ENCODE results near the gene PTGIR.

DNA sequence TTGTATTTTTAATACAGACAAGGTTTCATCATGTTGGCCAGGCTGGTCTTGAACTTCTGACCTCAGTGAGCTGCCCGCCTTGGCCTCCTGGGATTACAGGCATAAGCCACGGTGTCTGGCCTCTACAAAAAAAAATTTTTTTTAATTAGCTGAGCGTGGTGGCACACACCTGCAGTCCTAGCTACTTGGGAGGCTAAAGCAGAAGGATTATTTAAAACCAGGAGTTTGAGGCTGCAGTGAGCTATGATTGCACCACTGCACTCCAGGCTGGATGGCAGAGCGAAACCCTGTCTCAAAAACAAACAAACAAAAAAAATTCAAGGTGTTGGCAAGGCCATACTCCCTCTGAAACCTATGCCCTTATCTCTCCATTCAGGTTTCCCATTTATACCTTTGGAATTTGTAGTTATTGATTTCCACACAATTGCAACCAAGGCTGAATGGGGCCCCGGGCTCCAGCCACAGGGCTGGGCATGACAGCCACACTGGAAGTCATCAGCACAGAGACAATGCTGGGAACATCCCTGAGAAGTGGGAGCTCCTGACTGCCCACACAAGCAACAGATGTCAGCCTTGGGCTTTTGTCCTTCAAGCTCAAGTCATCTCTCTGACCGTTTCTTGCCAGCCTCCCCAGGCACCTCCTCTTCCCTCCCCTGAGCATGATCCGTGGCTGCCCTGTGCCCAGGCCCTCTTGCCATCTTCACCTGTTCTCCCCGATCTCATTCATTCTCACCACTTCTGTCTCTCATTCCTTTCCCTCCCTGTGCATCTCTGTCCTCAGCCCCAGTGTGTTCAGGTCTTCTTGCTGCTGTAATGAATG, 51.0 kb downstream of the PTGIR start:
- TF ChIP-seq POLR2A (IDR thresholded peaks at IDR 0.05; ENCODE audit: low read depth, low read length) = no peak
- no peak for TF ChIP-seq TAF1 (IDR thresholded peaks at IDR 0.05; ENCODE audit: borderline replicate concordance, low read depth, low read length)
- no peak for TF ChIP-seq POLR2AphosphoS5 (IDR thresholded peaks at IDR 0.05; ENCODE audit: low read depth, low read length)
